GM18508 (cell line): ENCODE data around the gene MRPS5.

ENCODE experiments used
- ATAC-seq: cut with Tn5 transposase; IDR thresholded peaks from one replicate; pipeline ENCODE4 v1.9.1; 2021; ENCODE audit warnings: moderate number of reproducible peaks; ENCODE audit not compliant: insufficient read depth, unreplicated experiment

MRPS5 gene

GRCh38 chr2:95037384-95037839 lies 84.2 kb downstream of the MRPS5 start:
- ATAC-seq = no peak

- ATAC-seq = no peak
These were observed 84.8 kb downstream of the MRPS5 start for GRCh38 chr2:95036596-95037383.
